ENCODE data around the gene PRTG.

PRTG gene

DNA sequence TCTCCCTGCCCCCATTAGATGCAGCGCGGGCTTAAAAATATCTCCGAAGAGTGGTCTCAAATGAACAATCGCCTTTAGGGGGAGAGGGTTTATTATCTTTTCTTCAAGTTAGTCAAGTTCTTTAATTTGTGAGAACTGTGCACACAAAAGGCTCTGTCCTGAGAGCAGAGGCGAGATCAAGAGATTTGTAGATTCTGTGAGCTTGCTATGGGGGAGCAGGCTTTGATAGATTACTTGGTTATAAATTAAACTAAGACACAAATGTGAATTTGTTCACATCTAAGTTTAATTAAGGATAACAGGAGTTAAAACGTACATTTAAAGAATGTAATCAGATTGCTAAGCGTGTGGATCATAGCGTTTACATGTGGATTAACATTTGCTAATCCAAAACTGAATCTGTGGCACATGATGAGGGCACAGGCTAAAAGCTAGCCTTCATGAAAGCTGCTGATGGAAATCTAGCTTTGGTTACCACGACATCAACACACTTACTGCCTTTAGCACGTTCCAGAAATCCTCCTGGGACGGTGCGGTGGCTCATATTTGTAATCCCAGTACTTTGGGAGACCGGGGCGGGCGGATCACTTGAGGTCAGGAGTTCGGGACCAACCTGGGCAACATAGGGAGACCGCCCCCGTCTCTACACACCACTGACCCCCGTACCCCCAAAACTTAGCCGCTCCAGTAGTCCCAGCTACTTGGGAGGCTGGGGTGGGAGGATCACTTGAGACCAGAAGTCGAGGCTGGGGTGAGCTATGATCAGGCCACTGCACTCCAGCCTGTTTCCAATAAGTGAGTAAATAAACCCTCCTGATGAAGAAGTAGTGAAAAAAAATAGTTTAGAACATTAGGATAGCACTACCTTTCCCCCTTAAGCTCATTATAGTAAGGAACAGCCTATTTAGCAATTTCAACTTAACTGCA, 1.0 kb upstream of the PRTG start:
- no peak for DNase-seq (ENCODE audit: low read depth)

DNA sequence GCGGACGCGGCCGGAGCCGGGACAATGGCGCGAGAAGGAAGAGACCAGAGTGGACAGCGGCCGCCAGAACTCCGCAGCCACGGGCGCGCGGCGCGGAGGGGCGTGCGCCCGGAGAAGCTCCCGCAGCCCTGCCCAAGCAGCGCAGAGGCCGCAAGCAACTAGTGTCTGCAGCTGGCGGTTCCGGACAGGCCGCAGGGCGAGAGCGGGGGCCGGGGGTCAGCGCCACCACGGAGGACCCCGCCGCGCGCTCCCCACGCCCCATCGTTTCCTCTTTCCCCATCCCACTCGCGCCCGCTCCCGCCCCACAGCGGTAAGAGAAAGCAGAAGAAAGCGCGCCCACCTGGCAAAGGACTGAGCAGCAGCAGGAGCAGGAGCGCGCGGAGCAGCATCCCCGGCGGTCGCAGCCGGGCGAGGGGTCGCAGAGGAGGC, 440 bp downstream of the PRTG start:
- TF ChIP-seq, protein P1, sequence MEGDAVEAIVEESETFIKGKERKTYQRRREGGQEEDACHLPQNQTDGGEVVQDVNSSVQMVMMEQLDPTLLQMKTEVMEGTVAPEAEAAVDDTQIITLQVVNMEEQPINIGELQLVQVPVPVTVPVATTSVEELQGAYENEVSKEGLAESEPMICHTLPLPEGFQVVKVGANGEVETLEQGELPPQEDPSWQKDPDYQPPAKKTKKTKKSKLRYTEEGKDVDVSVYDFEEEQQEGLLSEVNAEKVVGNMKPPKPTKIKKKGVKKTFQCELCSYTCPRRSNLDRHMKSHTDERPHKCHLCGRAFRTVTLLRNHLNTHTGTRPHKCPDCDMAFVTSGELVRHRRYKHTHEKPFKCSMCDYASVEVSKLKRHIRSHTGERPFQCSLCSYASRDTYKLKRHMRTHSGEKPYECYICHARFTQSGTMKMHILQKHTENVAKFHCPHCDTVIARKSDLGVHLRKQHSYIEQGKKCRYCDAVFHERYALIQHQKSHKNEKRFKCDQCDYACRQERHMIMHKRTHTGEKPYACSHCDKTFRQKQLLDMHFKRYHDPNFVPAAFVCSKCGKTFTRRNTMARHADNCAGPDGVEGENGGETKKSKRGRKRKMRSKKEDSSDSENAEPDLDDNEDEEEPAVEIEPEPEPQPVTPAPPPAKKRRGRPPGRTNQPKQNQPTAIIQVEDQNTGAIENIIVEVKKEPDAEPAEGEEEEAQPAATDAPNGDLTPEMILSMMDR (IDR thresholded peaks at IDR 0.05; ENCODE audit: control insufficient read depth, insufficient read depth, low read depth, low read length, missing control alignments): no peak
- peak overlapping the region; percentile 54 for H3K4me3 ChIP-seq (ENCODE audit: control insufficient read depth, low read depth, low read length)
- no peak for DNase-seq (ENCODE audit: low read depth)

More for the DNA sequence above, 1.0 kb upstream of the PRTG start:
- TF ChIP-seq, protein P1 (IDR thresholded peaks at IDR 0.05; ENCODE audit: control insufficient read depth, insufficient read depth, low read depth, low read length, missing control alignments): no peak
- H3K4me3 ChIP-seq (ENCODE audit: control insufficient read depth, low read depth, low read length): no peak overlapping the region; the same call in 1 of the 2 replicates

DNA sequence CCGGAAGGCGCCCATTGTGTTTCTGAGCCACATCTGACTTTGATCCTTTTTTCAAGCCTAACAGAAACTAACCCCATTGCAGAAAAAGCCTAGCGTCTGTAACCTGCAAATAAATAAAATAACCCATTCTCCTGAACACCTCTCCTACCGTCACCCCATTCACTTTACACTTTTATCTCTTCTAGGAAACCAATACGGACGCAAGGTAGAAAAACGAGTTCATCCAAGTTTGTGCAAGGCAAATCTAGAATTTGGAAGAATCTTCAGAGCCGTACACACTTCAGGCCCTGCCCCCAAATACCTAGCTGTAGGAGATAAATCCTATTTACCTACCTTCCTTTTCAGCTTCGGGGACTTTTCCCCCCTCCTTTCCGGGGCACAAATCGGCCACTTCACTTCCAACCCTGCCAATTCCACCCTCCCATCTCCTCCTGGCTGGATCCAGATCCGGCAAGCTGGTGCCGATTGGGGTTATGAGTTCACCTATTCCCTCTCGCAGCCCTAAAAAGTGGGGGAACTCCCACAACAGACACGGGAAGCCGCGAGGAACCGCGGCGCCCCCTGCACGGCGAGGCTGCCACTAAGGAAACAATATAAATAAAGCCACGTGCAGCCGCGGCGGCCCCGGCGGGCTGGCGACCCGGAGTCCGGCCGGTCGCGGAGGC, 987 bp downstream of the PRTG start:
- peak overlapping the region; percentile 54 for H3K4me3 ChIP-seq (ENCODE audit: control insufficient read depth, low read depth, low read length)
- DNase-seq (ENCODE audit: low read depth): no peak
- TF ChIP-seq, protein P1 (IDR thresholded peaks at IDR 0.05; ENCODE audit: control insufficient read depth, insufficient read depth, low read depth, low read length, missing control alignments): no peak

DNA sequence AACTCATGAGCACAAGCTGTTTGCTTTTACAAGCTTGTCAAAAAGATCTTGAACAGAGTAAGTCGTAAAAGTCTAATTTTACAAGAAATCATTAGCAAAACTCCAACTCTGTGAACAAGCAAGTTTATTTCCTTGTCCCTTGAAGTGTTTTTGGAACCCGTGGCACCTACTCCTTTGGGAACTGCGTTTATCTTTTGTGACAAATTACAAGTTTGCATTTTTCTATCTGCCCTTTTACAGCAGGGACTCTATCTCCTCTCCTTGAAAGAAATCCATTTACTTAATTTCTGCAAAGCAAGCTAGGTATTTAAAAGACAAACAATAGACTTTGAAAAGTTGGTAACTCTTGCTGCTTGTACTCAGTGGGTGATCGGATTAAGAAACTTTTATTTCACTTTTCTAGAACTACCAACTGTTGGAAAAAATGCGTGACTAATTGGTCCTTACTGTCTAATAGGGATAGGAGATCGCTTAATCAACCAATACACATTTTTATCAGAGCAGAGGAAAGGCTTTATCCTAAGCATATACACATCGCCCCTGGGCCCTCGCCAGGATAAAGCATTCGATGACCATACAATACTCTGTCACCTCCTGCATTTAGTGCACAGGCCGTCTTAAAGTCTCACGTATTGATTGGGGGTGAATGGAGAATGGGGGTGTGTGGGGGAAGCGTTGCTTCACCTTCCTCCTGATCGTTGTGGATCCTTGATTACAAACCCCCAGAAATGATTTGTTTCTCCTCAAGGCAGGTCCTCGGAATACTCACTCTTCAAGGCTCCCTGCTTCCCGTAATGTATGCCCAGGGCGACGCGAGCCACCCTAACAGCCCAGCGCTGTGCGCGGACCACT, 1.7 kb downstream of the PRTG start:
- peak overlapping the region; percentile 54; the same call in 1 of the 2 replicates for H3K4me3 ChIP-seq (ENCODE audit: control insufficient read depth, low read depth, low read length)
- DNase-seq (ENCODE audit: low read depth): no peak
- TF ChIP-seq, protein P1 (IDR thresholded peaks at IDR 0.05; ENCODE audit: control insufficient read depth, insufficient read depth, low read depth, low read length, missing control alignments): no peak

DNA sequence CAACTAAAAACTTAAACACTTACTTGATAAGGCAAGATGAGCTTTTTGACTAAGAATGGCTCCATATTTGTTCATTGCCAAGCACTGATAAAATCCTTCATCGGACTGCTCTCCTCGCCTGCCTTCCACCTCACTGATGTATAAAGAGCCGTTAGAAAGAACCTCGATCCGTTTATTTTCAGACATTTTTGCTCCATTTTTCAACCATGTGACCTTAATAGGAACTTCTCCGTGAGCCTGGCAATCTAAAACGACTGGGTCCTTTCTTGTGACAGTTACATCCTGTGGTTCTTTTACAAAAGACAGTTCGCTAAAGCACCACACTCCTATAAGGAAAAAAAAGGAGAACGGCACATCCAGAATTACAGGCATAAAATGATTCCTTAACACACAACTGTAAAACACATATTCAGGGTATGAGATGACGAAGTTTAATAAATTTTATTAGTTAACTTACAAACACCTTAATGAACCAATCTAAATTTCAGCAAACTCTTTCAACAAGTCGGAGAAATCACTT, 2.5 kb downstream of the PRTG start:
- TF ChIP-seq, protein P1 (IDR thresholded peaks at IDR 0.05; ENCODE audit: control insufficient read depth, insufficient read depth, low read depth, low read length, missing control alignments): no peak
- H3K4me3 ChIP-seq (ENCODE audit: control insufficient read depth, low read depth, low read length): no peak overlapping the region
- no peak for DNase-seq (ENCODE audit: low read depth)

DNA sequence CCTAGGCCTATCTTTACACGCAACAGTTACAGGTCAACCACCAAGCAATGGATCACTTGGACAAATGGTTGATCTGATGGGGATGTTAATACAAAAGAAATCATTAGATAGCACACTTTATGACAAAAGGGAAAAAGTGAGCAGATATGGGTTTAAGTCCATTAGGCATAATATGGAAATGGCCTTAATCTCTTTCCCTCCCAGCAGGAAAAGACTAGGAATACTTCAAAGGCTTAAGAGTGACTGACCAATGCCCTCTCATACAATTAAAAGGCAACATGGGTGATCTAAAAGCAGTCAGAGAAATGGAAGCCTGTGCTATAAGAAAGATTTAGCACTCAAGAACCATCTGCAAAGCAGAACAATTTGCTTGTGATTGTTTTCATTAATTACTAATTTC, 3.3 kb downstream of the PRTG start:
- TF ChIP-seq, protein P1 (IDR thresholded peaks at IDR 0.05; ENCODE audit: control insufficient read depth, insufficient read depth, low read depth, low read length, missing control alignments): no peak
- H3K4me3 ChIP-seq (ENCODE audit: control insufficient read depth, low read depth, low read length): no peak overlapping the region

More for the DNA sequence above, 3.3 kb downstream of the PRTG start:
- no peak for DNase-seq (ENCODE audit: low read depth)

All from AG09309 (cell line).